Prostate gland (tissue), 2 donors: ENCODE results near the gene TRAF3IP1. TPM values are rescaled to one million over a fixed set of nuclear protein-coding genes. Genes with fewer than 3 reads are reported as not detected.
A peak's percentile ranks its signal among the peaks of the same experiment; 100 is the strongest.

Source experiments
- DNase-seq: peaks from one replicate; pipeline ENCODE4 v3.0.0-alpha.2; 2019; ENCODE audit warnings: low spot score
- H3K27ac ChIP-seq, 2 donors: fragments of 200-600 bp; sonication (generic); 2 replicates each; pipeline ENCODE4 v1.5.1; 2017 to 2019
- H3K27me3 ChIP-seq: fragments of 200-600 bp; sonication (generic); replicated peaks from 2 replicates; pipeline ENCODE4 v1.5.1; 2019; ENCODE audit not compliant: insufficient read depth
- H3K36me3 ChIP-seq, 2 donors: fragments of 200-600 bp; sonication (generic); 1 replicate in 1 of 2; 2 replicates in 1 of 2; pipeline versions ENCODE4 v1.5.1 to v1.8.1; 2017 to 2019
- H3K4me1 ChIP-seq: fragments of 200-600 bp; sonication (generic); replicated peaks from 2 replicates; pipeline ENCODE4 v1.5.1; 2019
- H3K4me3 ChIP-seq, 2 donors: fragments of 200-600 bp; sonication (generic); 2 replicates each; pipeline ENCODE4 v1.5.1; 2017 to 2019
- H3K9me3 ChIP-seq: fragments of 200-600 bp; sonication (generic); 2 replicates; pipeline ENCODE4 v1.5.1; 2017
- CTCF ChIP-seq, 4 experiments: fragments of 200-600 bp in 2 of 4; fragments of 450-650 bp in 2 of 4; sonication (generic) in 2 of 4; IDR thresholded peaks; 1 replicate in 3 of 4; 2 replicates in 1 of 4; pipeline ENCODE4 v1.5.1; 2016 to 2019; ENCODE audit warnings: antibody characterized with exemption in 4 of 4, mild to moderate bottlenecking in 2 of 4, moderate library complexity in 2 of 4
- POLR2A ChIP-seq: fragments of 450-650 bp; IDR thresholded peaks from one replicate; pipeline ENCODE4 v1.6.1; 2016; ENCODE audit warnings: antibody characterized with exemption, mild to moderate bottlenecking
- POLR2AphosphoS5 ChIP-seq: sonication (generic); formaldehyde crosslinking; IDR thresholded peaks from one replicate; pipeline ENCODE4 v1.6.1; 2017; ENCODE audit warnings: antibody characterized with exemption
- WGBS: methylation state at CpG from one replicate; pipeline ENCODE4 v1.1.5; 2018; 5-methylcytosine and 5-hydroxymethylcytosine counted together
- intact Hi-C: fragments of 100-400 bp; cut with DNase I; formaldehyde crosslinking; loops from one replicate; pipeline ENCODE4 v1.14.2; 2022
- total RNA-seq, 2 donors: library from RNA; depleted of rRNA; stranded (reverse); fragments of >200 nt; gene quantifications; one replicate each; pipeline ENCODE4 v1.1.0, GENCODE V29; 2016

Gene TRAF3IP1
- total RNA-seq, 2 donors from 2014 or later: 14.4 to 18.5 TPM

- Histone ChIP-seq H3K4me1 (no peaks in the 10 kb centered on the region), H3K36me3 (peaks cover 0 to 13% of the 10 kb centered on the region in 2 donors), H3K27ac (no peak overlapping the region), H3K4me3 (no peak overlapping the region), H3K9me3 (no peaks in the 10 kb centered on the region), H3K27me3 (no peaks in the 10 kb centered on the region)
- no peak for DNase-seq
- intact Hi-C loops: no loop called here
- no peak for TF ChIP-seq CTCF (IDR thresholded peaks at IDR 0.05)
- TF ChIP-seq POLR2A: no peak
- TF ChIP-seq POLR2AphosphoS5: no peak
- WGBS: 79% methylated on average over 23 of the region's 24 CpGs
Measured at GRCh38 chr2:238434846-238435751, 114.8 kb downstream of the TRAF3IP1 start.

GRCh38 chr2:238435752-238436096 is 115.4 kb downstream of the TRAF3IP1 start:
- no peak overlapping the region for H3K27ac ChIP-seq
- WGBS: 93% methylated on average over 15 of the region's 20 CpGs
- H3K27me3 ChIP-seq: no peaks in the 10 kb centered on the region
- H3K36me3 ChIP-seq: peaks cover 0 to 13% of the 10 kb centered on the region in 2 donors
- no peaks in the 10 kb centered on the region for H3K4me1 ChIP-seq
- H3K9me3 ChIP-seq: no peaks in the 10 kb centered on the region
- no peak overlapping the region for H3K4me3 ChIP-seq
- TF ChIP-seq POLR2A: no peak
- TF ChIP-seq CTCF (IDR thresholded peaks at IDR 0.05): no peak
- no peak for TF ChIP-seq POLR2AphosphoS5
- intact Hi-C loops: no loop called here
- DNase-seq: no peak

DNA sequence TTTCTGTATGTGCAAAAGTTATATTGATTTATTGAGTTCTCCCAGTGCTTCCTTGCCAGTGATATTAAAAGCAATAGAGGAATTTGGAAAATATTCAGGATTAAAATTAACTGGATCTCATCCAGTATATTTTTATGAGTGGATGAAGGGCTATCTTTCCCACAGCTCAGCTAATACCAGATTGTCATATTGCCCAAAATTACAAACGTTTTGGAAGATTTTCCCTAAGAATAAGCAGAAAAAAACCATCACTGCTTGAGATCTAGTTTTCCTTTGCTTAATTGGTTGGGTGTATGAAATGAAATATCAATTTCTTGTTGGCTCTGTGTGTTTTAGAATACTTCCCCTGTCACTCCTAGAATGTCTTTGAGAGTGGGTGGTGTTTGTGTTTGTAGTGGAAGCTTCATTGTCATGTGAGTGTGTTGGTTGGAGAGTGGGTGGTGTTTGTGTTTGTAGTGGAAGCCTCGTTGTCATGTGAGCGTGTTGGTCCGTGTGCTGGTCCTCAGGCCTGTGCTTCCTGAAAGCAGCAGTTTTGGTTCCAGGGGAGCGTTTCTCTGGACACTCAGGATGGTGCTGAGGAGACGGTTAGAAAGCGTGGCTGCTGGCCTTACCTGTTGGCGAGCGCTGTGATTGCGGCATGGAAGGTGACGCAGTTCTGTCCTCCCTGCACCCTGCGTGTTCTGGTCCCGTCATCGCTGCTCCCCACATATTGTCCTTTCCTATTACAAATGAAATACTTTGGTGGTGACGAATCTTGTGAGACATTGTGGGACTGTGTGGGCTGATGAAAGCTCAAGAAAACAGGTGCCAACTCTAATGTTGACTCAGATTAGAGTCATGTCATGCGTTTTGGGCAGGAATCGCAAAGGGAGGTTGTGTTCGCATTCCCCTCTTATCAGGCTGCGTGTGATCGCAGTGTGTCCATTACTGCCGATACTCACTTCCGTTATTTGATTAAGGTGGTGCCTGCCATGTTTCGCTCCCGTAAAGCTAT is 118.8 kb downstream of the TRAF3IP1 start:
- no peak overlapping the region for H3K4me3 ChIP-seq
- peak overlapping the region in 1 of 2 donors; percentile 26 for H3K27ac ChIP-seq
- TF ChIP-seq CTCF (IDR thresholded peaks at IDR 0.05) (no peak), POLR2AphosphoS5 (no peak), POLR2A (no peak)
- no peaks in the 10 kb centered on the region for H3K4me1 ChIP-seq
- WGBS: 61% methylated on average over 24 of the region's 24 CpGs
- H3K27me3 ChIP-seq: no peaks in the 10 kb centered on the region
- intact Hi-C loops: no loop called here
- no peak for DNase-seq
- H3K36me3 ChIP-seq: peaks cover 0 to 6% of the 10 kb centered on the region in 2 donors
- H3K9me3 ChIP-seq: no peaks in the 10 kb centered on the region

DNA sequence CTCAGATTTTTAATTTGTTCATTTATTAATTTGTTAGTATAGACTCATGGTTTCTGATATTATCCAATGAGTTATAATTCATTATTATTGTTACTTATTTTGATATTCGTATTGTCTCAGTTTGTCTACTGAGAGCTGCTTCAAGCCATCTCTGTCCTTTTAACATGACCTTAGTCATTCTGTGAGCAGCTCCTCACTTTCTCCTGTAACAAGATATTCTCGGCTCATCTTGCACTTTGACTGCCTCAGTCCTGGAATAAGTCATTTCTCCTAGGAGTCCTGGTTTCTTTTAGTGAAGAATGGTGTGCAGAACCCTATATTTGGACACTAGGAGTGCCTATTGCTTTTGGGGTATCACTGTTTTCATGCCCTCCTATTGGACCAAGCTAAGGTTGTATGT is 119.6 kb downstream of the TRAF3IP1 start:
- Histone ChIP-seq H3K36me3 (no peaks in the 10 kb centered on the region), H3K4me3 (no peak overlapping the region), H3K27ac (peak overlapping the region in 1 of 2 donors; percentile 26), H3K4me1 (no peaks in the 10 kb centered on the region), H3K27me3 (no peaks in the 10 kb centered on the region), H3K9me3 (no peaks in the 10 kb centered on the region)
- 60% methylated on average over 2 of the region's 2 CpGs for WGBS
- intact Hi-C loops: no loop called here
- DNase-seq: no peak
- TF ChIP-seq POLR2A: no peak
- no peak for TF ChIP-seq POLR2AphosphoS5
- TF ChIP-seq CTCF (IDR thresholded peaks at IDR 0.05): no peak
